ENCODE results near the gene PLPP1. TPM values are rescaled to one million over a fixed set of nuclear protein-coding genes. Genes with fewer than 3 reads are reported as not detected.

Gene PLPP1
- total RNA-seq, 1 donor: 7.2 TPM

DNA sequence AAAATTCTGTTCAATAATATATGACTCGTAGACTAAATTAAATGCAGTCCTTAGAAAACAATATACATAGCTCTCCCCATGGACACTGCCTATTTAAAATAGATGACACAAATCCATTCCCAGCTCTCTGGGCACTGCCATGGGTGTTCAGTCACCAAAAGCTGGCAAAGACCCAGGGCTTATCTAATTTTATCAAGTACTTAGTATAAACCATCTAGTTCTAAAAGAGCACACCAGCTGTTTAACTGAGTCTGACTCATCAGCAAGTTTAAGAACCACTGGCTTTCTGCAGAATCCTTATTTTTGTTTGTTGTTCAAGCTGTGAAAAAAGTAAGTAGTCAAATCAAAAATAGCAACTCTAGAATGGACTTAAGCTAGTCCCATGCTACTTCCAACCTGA, 107.6 kb downstream of the PLPP1 start:
- no peak overlapping the region for H3K4me3 ChIP-seq (ENCODE audit: low read length)
- no peaks in the 10 kb centered on the region for H3K4me1 ChIP-seq (ENCODE audit: insufficient read depth, low read length)
- H3K27me3 ChIP-seq (ENCODE audit: insufficient read depth, low read length): no peaks in the 10 kb centered on the region
- peaks cover 17% of the 10 kb centered on the region for H3K9me3 ChIP-seq (ENCODE audit: low read depth, low read length)

DNA sequence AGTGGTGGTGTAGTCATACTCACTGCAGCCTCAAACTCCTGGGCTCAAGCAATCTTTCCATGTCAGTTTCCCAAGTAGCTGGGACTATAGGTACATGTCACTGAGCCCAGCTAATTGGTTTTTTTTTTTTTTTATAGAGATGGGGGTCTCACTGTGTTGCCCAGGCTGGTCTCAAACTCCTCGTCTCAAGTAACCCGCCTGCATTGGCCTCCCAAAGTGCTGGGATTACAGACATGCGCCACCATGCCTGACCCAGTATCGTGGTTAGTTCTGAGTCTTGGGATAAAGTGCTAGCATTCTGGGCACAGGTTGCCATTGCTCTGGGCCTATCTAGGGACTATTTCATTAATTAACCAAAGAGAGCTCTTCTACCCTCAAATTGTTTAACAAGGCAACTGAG, 108.3 kb downstream of the PLPP1 start:
- no peak overlapping the region for H3K4me3 ChIP-seq (ENCODE audit: low read length)
- no peaks in the 10 kb centered on the region for H3K27me3 ChIP-seq (ENCODE audit: insufficient read depth, low read length)
- H3K4me1 ChIP-seq (ENCODE audit: insufficient read depth, low read length): no peaks in the 10 kb centered on the region
- peaks cover 10% of the 10 kb centered on the region for H3K9me3 ChIP-seq (ENCODE audit: low read depth, low read length)

DNA sequence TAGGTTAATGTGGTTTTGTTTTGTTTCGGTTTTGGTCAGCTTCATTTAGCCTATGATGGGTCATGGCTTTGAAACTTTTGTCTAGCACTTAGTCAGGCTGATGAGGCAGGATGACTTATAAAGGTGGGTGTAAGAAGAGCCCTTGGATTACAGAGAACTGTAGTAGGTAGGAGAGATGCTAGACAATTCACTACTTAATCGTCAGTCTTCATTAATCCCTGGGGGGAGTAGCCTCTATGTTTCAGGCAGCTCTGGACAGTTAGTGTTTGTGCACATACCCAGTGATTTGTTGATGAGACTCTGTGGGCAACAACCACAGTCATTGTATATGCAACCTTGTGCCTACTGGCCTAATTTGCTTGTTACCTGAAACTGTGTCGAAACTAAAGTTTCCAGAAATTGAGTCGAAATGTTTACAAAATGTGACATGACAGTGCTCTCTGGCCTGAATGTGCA, 113.7 kb downstream of the PLPP1 start:
- Histone ChIP-seq H3K4me3 (ENCODE audit: low read length) (no peak overlapping the region), H3K9me3 (ENCODE audit: low read depth, low read length) (no peaks in the 10 kb centered on the region), H3K27me3 (ENCODE audit: insufficient read depth, low read length) (no peaks in the 10 kb centered on the region), H3K4me1 (ENCODE audit: insufficient read depth, low read length) (no peaks in the 10 kb centered on the region)

DNA sequence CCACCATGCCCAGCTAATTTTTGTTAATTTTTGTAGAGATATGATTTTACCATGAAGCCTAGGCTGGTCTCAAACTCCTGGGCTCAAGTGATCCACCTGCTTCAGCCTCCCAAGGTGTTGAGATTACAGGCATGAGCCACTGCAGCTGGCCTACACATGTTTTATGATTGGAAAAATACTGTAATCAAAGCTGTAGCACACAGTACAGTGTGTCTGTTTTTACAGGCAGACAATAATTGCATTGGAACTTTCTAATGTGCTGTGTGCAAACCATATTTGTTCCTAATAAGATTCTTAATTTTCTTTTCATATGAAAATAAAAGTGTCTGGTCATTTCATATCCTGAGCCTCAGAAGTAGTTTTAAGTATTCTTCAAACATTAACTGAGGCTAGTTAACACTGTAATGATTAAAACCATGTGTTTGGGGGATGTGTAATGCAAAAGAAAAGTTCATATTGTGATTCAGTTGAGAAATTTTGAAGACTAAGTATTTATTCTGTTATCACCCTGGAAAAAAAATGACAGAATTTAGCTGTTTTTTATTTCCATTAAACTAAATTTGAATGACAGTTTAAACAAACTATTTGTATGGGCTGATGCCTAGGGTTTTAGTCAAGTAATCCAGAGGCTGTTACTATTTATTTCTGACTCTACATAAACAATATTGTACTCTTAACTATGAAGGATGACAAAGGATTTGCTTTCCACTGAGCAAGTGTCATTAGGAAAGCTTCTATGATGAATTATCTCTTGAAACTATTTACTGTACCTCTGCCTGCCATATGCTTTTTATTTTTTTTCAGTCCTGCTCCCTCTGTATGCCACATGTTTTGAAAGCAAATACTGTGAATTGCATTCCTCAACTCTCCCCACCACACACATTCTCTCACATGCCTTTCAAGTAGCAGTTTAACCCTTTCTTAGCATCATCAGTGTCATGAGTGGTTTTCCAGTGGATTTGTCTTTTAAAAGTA, 115.5 kb downstream of the PLPP1 start:
- no peaks in the 10 kb centered on the region for H3K9me3 ChIP-seq (ENCODE audit: low read depth, low read length)
- H3K4me1 ChIP-seq (ENCODE audit: insufficient read depth, low read length): no peaks in the 10 kb centered on the region
- H3K4me3 ChIP-seq (ENCODE audit: low read length): no peak overlapping the region
- H3K27me3 ChIP-seq (ENCODE audit: insufficient read depth, low read length): no peaks in the 10 kb centered on the region

DNA sequence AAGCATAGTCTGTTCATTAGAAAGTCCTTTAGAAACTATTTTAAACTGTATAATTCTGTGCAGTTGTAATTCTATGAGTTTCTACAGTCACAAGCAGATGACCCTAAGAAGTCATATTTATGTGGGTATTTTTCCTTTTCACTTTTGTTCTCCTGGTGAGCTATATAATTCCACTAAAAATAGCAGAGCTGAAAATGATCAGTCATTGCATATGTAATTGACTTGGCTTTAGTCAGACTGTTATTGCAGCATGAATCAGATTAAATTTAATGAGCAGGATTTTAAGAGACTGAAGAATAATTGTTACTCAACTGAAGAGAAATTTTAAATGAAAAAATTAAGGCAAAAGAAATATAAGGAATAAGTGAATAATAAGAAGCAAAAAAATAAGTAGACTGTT, 118.5 kb downstream of the PLPP1 start:
- no peaks in the 10 kb centered on the region for H3K27me3 ChIP-seq (ENCODE audit: insufficient read depth, low read length)
- no peak overlapping the region for H3K4me3 ChIP-seq (ENCODE audit: low read length)
- H3K4me1 ChIP-seq (ENCODE audit: insufficient read depth, low read length): no peaks in the 10 kb centered on the region
- H3K9me3 ChIP-seq (ENCODE audit: low read depth, low read length): no peaks in the 10 kb centered on the region

DNA sequence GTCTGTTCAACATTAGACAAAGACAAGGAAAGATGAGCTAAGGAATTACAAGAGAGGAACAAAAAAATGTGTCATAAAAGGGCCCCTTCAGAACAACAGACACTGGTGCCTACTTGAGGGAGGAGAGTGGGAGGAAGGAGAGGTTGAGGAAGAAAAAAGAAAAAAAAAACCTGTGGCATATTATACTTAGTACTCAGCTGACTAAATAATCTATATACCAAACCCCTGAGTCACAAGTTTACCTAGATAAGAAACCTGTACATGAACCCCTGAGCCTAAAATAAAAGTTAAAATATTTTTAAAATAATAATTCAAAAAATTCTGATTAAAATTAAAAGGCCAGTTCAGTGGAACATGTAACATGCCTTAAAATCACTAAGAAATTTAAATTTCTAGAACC, 119.7 kb downstream of the PLPP1 start:
- Histone ChIP-seq H3K9me3 (ENCODE audit: low read depth, low read length) (no peaks in the 10 kb centered on the region), H3K4me1 (ENCODE audit: insufficient read depth, low read length) (no peaks in the 10 kb centered on the region), H3K4me3 (ENCODE audit: low read length) (no peak overlapping the region), H3K27me3 (ENCODE audit: insufficient read depth, low read length) (no peaks in the 10 kb centered on the region)

DNA sequence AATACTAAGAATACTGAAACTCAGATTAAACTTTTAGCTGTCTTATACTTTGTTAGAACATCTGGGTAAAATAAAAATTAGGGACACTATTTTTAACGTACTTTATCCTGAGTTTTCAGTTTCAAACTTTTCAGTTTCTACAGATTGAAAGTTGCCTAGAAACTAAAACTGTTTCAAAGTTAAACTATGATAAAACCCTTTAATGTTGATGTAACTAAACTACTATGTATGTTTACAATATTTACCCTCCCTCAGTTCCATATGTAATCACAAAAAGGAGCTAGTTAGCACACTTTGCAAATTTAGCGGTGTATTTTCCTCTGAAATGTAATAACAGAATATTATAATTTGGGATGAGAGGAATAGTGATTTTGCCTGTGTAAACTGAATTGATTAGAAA, 121.1 kb downstream of the PLPP1 start:
- Histone ChIP-seq H3K9me3 (ENCODE audit: low read depth, low read length) (no peaks in the 10 kb centered on the region), H3K4me3 (ENCODE audit: low read length) (no peak overlapping the region), H3K27me3 (ENCODE audit: insufficient read depth, low read length) (no peaks in the 10 kb centered on the region), H3K4me1 (ENCODE audit: insufficient read depth, low read length) (no peaks in the 10 kb centered on the region)

DNA sequence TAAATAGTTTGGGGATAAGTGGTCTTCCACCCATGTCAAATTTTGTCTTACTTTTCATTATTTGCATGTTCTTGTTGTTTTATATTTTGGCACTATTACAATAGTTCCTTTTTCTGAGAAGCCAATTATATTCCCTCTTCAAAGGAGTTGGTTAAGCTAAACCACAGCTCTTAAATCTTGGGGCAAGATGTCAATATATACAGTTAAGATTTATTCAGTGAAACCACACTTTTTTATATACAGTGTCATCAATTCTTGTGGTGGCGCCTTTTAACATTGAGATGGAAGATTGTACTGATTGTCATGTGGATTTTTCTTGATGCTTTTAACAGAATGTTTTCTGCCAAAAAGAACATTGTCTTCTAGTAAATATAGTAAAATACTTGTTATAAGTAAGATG, 122.9 kb downstream of the PLPP1 start:
- Histone ChIP-seq H3K4me3 (ENCODE audit: low read length) (no peak overlapping the region), H3K27me3 (ENCODE audit: insufficient read depth, low read length) (no peaks in the 10 kb centered on the region), H3K4me1 (ENCODE audit: insufficient read depth, low read length) (no peaks in the 10 kb centered on the region), H3K9me3 (ENCODE audit: low read depth, low read length) (no peaks in the 10 kb centered on the region)

DNA sequence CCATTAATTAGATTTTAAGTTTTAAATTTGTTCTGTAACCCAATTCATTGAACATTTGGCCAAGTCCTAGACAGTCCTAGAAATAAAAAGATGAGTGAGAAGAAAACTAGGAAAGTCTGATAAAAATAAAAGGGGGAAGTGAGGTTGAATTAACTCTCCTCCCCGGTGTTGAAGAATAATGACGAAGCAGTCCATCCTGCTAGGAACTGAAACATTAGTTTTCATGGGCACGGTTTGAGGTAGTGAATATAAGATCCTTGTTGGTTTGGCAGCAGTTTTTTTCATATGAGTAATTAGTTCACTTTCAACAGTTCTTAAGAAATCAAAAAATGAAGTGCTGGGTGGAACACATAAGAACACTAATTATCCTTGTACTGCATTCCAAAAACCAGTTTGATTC, 123.9 kb downstream of the PLPP1 start:
- Histone ChIP-seq H3K27me3 (ENCODE audit: insufficient read depth, low read length) (no peaks in the 10 kb centered on the region), H3K4me3 (ENCODE audit: low read length) (no peak overlapping the region), H3K9me3 (ENCODE audit: low read depth, low read length) (no peaks in the 10 kb centered on the region)

DNA sequence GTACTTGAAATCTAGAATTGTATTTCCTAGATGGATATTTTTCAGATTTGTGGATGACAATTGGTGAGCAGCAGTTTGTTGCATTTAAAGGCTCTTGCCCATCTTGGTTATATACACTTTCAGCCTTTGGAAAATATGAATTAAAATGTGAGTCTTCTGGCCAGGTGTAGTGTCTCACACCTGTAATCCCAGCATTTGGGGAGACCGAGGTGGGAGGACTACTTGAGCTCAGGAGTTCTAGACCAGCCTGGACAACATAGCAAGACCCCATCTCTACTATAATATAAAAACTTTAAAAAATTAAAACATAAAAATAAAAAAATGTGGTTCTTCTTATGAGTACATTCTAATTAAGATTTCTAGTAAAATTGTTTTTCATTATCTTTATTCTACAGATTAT, 125.0 kb downstream of the PLPP1 start:
- no peak overlapping the region for H3K4me3 ChIP-seq (ENCODE audit: low read length)

More for the DNA sequence above, 123.9 kb downstream of the PLPP1 start:
- no peaks in the 10 kb centered on the region for H3K4me1 ChIP-seq (ENCODE audit: insufficient read depth, low read length)

DNA sequence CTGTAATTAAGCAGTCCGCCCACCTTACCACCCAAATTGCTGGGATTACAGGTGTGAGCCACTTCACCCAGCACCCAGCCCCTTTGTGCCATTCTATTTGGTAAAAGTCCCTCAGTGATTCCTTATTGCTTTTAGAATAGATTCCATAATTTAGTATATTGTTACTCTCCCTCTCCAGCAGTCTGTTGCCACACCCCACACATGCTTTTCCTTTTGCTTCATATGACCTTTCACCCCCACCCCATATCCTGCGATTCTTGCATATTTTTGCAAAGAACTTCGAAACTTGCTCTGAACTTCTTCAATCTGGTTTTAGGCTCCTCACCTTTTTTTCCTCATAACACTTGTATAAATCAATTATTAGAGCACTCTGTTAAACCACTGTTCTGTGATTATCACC, 126.8 kb downstream of the PLPP1 start:
- no peak overlapping the region for H3K4me3 ChIP-seq (ENCODE audit: low read length)
- no peaks in the 10 kb centered on the region for H3K9me3 ChIP-seq (ENCODE audit: low read depth, low read length)
- H3K4me1 ChIP-seq (ENCODE audit: insufficient read depth, low read length): no peaks in the 10 kb centered on the region
- H3K27me3 ChIP-seq (ENCODE audit: insufficient read depth, low read length): no peaks in the 10 kb centered on the region

More for the DNA sequence above, 125.0 kb downstream of the PLPP1 start:
- Histone ChIP-seq H3K9me3 (ENCODE audit: low read depth, low read length) (no peaks in the 10 kb centered on the region), H3K4me1 (ENCODE audit: insufficient read depth, low read length) (no peaks in the 10 kb centered on the region), H3K27me3 (ENCODE audit: insufficient read depth, low read length) (no peaks in the 10 kb centered on the region)

DNA sequence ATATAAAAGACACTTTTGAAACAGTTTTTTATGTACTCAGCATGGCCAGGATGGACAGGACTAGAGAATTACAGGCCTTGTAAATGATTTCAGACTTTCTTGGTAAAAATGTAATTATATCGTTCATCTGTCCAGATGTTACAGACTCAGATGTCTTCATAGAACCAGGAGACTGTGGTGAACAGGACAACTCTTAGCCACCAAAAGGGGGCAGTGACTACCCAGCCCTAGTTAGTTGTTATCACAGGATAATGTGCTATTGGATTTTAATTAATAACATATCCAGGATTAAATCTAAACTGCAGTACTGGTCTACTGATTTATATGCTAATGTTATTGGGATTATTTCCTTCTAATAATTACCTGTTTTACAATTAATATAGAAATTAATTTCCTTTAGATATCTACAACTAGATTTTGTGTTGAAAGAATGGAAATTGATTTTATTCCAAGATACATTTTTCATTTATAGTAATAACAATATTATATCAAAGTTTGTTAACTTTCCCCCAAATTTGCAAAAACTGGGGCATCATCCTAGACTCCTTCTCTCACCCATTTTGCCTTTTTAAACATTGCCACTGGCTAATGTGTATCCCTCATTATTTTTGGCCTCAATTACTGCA, 127.6 kb downstream of the PLPP1 start:
- Histone ChIP-seq H3K4me3 (ENCODE audit: low read length) (no peak overlapping the region), H3K9me3 (ENCODE audit: low read depth, low read length) (no peaks in the 10 kb centered on the region), H3K4me1 (ENCODE audit: insufficient read depth, low read length) (no peaks in the 10 kb centered on the region), H3K27me3 (ENCODE audit: insufficient read depth, low read length) (no peaks in the 10 kb centered on the region)

DNA sequence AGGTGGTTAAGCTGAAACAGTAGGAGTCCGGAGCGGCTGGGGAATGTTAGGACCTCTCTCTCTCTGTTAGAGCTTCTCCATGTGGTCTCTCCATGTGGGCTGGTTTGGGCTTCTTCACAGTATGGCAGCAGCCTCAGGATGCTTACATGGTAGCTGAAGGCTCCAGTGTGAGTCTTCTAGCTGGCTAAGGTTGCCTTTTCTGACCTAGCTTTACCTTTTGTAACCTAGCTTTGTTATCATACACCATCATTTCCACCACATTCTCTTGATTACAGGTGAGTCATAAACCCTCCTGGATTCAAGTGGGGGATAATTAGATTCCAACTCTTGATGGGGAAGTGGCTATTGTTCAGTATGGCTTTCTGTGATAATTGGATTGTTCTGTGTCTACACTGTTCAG, 128.5 kb downstream of the PLPP1 start:
- Histone ChIP-seq H3K4me3 (ENCODE audit: low read length) (no peak overlapping the region), H3K9me3 (ENCODE audit: low read depth, low read length) (no peaks in the 10 kb centered on the region), H3K4me1 (ENCODE audit: insufficient read depth, low read length) (no peaks in the 10 kb centered on the region), H3K27me3 (ENCODE audit: insufficient read depth, low read length) (no peaks in the 10 kb centered on the region)

DNA sequence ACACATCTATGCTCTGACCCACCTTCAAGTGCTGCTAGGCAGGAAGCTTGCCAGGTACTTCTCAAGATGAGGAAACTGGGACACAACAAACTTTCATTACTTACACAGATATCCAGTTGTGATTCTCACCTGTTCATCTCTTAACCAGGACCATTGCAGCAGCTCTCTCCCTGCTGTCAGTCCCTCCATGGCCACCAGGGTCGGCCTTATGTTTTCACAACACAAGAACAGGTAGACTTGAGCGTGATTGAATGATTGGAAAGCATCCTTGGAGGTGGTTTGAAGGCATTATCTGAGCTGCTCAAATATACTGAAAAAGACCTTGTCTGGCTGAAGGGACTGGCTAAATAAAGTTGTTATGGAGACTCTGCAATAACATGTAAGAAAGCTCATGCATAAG, 132.6 kb downstream of the PLPP1 start:
- H3K4me1 ChIP-seq (ENCODE audit: insufficient read depth, low read length): no peaks in the 10 kb centered on the region
- H3K27me3 ChIP-seq (ENCODE audit: insufficient read depth, low read length): no peaks in the 10 kb centered on the region
- H3K9me3 ChIP-seq (ENCODE audit: low read depth, low read length): no peaks in the 10 kb centered on the region
- H3K4me3 ChIP-seq (ENCODE audit: low read length): no peak overlapping the region

DNA sequence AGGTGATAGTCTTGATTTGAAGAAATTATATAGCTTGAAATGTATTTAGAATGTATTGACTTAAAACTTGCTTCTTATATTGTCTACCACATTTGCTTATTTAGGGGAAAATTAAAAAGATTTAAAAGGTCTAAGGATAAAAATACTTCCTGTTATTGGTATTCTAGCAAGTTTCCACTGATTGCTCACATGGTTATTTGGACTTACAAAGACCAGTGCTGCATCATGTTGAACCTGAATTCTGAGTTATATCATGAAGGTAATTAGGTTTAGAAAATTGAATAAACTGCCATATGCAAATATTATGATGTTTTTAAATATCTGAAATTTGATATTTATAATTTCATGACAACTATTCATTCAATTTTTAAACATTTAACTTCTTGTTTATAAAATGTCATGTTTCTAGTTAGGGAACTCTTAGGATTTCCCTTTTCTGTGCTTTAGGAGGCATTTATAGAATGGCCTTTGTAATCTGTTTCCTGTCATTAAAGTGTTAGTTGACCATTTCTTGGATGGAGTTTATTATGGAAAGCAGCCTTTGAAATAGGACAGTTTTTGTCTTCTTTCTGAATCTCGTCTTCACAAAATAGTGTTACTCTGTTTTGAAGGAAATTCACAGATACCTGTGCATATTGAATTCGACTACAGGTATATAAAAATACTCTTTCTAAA, 141.1 kb downstream of the PLPP1 start:
- Histone ChIP-seq H3K27me3 (ENCODE audit: insufficient read depth, low read length) (no peaks in the 10 kb centered on the region), H3K4me1 (ENCODE audit: insufficient read depth, low read length) (no peaks in the 10 kb centered on the region), H3K4me3 (ENCODE audit: low read length) (no peak overlapping the region), H3K9me3 (ENCODE audit: low read depth, low read length) (no peaks in the 10 kb centered on the region)
